Measurements from ENCODE around the gene FSIP1.

GRCh38 chr15:39817892-39818291 is 35.3 kb upstream of the FSIP1 start:
- no peak for TF ChIP-seq POLR2AphosphoS5 (IDR thresholded peaks at IDR 0.05; ENCODE audit: low read depth, low read length)
- no peak for TF ChIP-seq REST (IDR thresholded peaks at IDR 0.05; ENCODE audit: insufficient read depth in 1 of 2, low read depth in 2 of 2, low read length in 2 of 2)
- no peak for TF ChIP-seq TAF1 (IDR thresholded peaks at IDR 0.05; ENCODE audit: borderline replicate concordance, insufficient read depth, low read length)
- no peak for TF ChIP-seq SIN3A (IDR thresholded peaks at IDR 0.05; ENCODE audit: borderline replicate concordance, insufficient read depth, low read length)
